HepG2 (cell line): ENCODE results near the gene NEDD4. TPM values are rescaled to one million over a fixed set of nuclear protein-coding genes. Genes with fewer than 3 reads are reported as not detected.

ENCODE experiments used
- ATAC-seq: fragments of 200-7000 bp; cut with Tn5 transposase; 3 replicates; pipeline ENCODE4 v1.9.1; 2020; ENCODE audit warnings: mild to moderate bottlenecking, moderate library complexity
- BruUV-seq: library from RNA; stranded (reverse); fragments of 400-500 nt; replicated peaks from 2 replicates; lab custom pipeline; 2021; lab: Mats Ljungman, UMichigan
- CTCF ChIA-PET: fragments of 300-600 bp; formaldehyde crosslinking; extraction: SDS; loops from one replicate; lab custom pipeline; 2021; ENCODE audit warnings: low total read pairs, inconsistent platforms, low intra/inter-chr PET ratio; lab: Yijun Ruan, JAX
- POLR2A ChIA-PET: fragments of 350-600 bp; sonication (Branson Sonifier 250); formaldehyde crosslinking; loops from one replicate; lab custom pipeline; 2020; ENCODE audit warnings: antibody characterized with exemption, inconsistent platforms; lab: Yijun Ruan, JAX
- DNase-seq: peaks from one replicate; pipeline ENCODE4 v3.0.0-alpha.2; 2015; ENCODE audit warnings: low spot score
- FAIRE-seq: peaks from 3 replicates; lab custom pipeline; 2011; peaks lifted over from hg19 to GRCh38; lab: Jason Lieb, UNC
- H2AFZ ChIP-seq: one replicate; pipeline ENCODE4 v1.6.1; 2011; ENCODE audit warnings: low read length, inconsistent platforms
- H3K27ac ChIP-seq: fragments of 300-600 bp; 3 replicates; pipeline ENCODE4 v1.8.0; 2011; ENCODE audit warnings: mixed run types, mild to moderate bottlenecking, mixed read lengths, low read length, inconsistent platforms; ENCODE audit not compliant: insufficient read depth; ENCODE audit errors: extremely low read length
- H3K27me3 ChIP-seq, 2 experiments: fragments of 200-600 bp in 1 of 2; 2 replicates in 1 of 2; 3 replicates in 1 of 2; pipeline versions ENCODE4 v1.6.0 to v1.8.0; 2011; ENCODE audit warnings: low read length in 2 of 2, mild to moderate bottlenecking in 2 of 2, moderate library complexity in 2 of 2, inconsistent platforms in 1 of 2; ENCODE audit not compliant: insufficient read depth in 2 of 2, control insufficient read depth in 1 of 2
- H3K36me3 ChIP-seq, 2 experiments: fragments of 200-600 bp in 1 of 2; replicated peaks in 1 of 2; 2 replicates in 1 of 2; 3 replicates in 1 of 2; pipeline versions ENCODE4 v1.5.1 to v1.8.0; 2011; ENCODE audit warnings: low read length in 2 of 2, inconsistent platforms in 1 of 2; ENCODE audit not compliant: insufficient read depth in 2 of 2, control insufficient read depth in 1 of 2
- H3K4me1 ChIP-seq: 2 replicates; pipeline ENCODE4 v1.5.1; 2012; ENCODE audit warnings: low read length, inconsistent platforms; ENCODE audit not compliant: insufficient read depth
- H3K4me2 ChIP-seq: 2 replicates; pipeline ENCODE4 v1.6.0; 2011; ENCODE audit warnings: low read depth, low read length, inconsistent platforms
- H3K4me3 ChIP-seq, 3 experiments: fragments of 200-600 bp in 1 of 3; sonication (generic), shearing (Covaris generic) in 1 of 3; replicated peaks in 1 of 3; 2 replicates each; pipeline ENCODE4 v1.5.1; 2011 to 2016; ENCODE audit warnings: low read length in 3 of 3, inconsistent platforms in 2 of 3, low read depth in 2 of 3, mild to moderate bottlenecking in 2 of 3, control low read depth in 1 of 3, mixed read lengths in 1 of 3; ENCODE audit not compliant: insufficient read depth in 1 of 3
- H3K79me2 ChIP-seq: one replicate; pipeline ENCODE4 v1.6.1; 2011; ENCODE audit warnings: low read length, inconsistent platforms; ENCODE audit not compliant: insufficient read depth
- H3K9ac ChIP-seq: 2 replicates; pipeline ENCODE4 v1.6.0; 2011; ENCODE audit warnings: mild to moderate bottlenecking, low read depth, low read length, inconsistent platforms; ENCODE audit not compliant: insufficient read depth
- H3K9me3 ChIP-seq: 2 replicates; pipeline ENCODE4 v1.5.1; 2012; ENCODE audit warnings: mild to moderate bottlenecking, low read length
- H4K20me1 ChIP-seq: 2 replicates; pipeline ENCODE4 v1.6.0; 2011; ENCODE audit warnings: inconsistent platforms, mild to moderate bottlenecking, low read length, moderate library complexity; ENCODE audit not compliant: insufficient read depth
- DPF2 ChIP-seq: sonication (generic); formaldehyde crosslinking; IDR thresholded peaks from 2 replicates; pipeline ENCODE4 v1.4.0; 2020; ENCODE audit warnings: mild to moderate bottlenecking, low read depth, missing genetic modification reagents, borderline replicate concordance
- ELF4 ChIP-seq: sonication (generic); formaldehyde crosslinking; IDR thresholded peaks from 2 replicates; pipeline ENCODE4 v1.5.0; 2020; ENCODE audit warnings: missing genetic modification reagents, mild to moderate bottlenecking, moderate library complexity, borderline replicate concordance
- GFI1 ChIP-seq: sonication (generic); formaldehyde crosslinking; IDR thresholded peaks from 2 replicates; pipeline ENCODE4 v1.5.0; 2020; ENCODE audit warnings: missing genetic modification reagents, mild to moderate bottlenecking, borderline replicate concordance
- IKZF1 ChIP-seq: fragments of 450-650 bp; IDR thresholded peaks from 2 replicates; pipeline ENCODE4 v1.7.1; 2016
- POLR2AphosphoS5 ChIP-seq: IDR thresholded peaks from 2 replicates; pipeline ENCODE4 v1.6.1; 2012; ENCODE audit warnings: low read depth, low read length
- RXRB ChIP-seq: IDR thresholded peaks from 2 replicates; pipeline ENCODE4 v1.6.1; 2016; ENCODE audit warnings: borderline replicate concordance, missing genetic modification reagents, missing compliant biosample characterization
- SALL1 ChIP-seq: sonication (generic); formaldehyde crosslinking; IDR thresholded peaks from 2 replicates; pipeline ENCODE4 v1.8.0; 2022; ENCODE audit warnings: mild to moderate bottlenecking, missing genetic modification reagents
- XRCC5 ChIP-seq: fragments of 200-400 bp; formaldehyde crosslinking; optimal IDR thresholded peaks from 2 replicates; pipeline ENCODE3; 2017; ENCODE audit warnings: mild to moderate bottlenecking, low read length
- ZC3H13 ChIP-seq: sonication (generic); formaldehyde crosslinking; IDR thresholded peaks from 2 replicates; pipeline ENCODE4 v1.8.1; 2023; ENCODE audit warnings: mild to moderate bottlenecking, missing genetic modification reagents, moderate library complexity
- ZNF17 ChIP-seq: sonication (generic); formaldehyde crosslinking; IDR thresholded peaks from 2 replicates; pipeline ENCODE4 v1.5.0; 2020; ENCODE audit warnings: mild to moderate bottlenecking, missing genetic modification reagents
- ZNF556 ChIP-seq: sonication (generic); formaldehyde crosslinking; IDR thresholded peaks from 2 replicates; pipeline ENCODE4 v1.4.0; 2020; ENCODE audit warnings: mild to moderate bottlenecking, missing genetic modification reagents, borderline replicate concordance
- ZNF616 ChIP-seq: sonication (generic); formaldehyde crosslinking; IDR thresholded peaks from 2 replicates; pipeline ENCODE4 v1.5.0; 2020; ENCODE audit warnings: low read depth, mild to moderate bottlenecking, missing genetic modification reagents
- WGBS: methylation state at CpG from one replicate; pipeline ENCODE4 v1.1.6; 2017; ENCODE audit warnings: low lambda C conversion rate; 5-methylcytosine and 5-hydroxymethylcytosine counted together
- in situ Hi-C: cut with HindIII; loops from 2 replicates; pipeline ENCODE4 v1.10.0; 2017; ENCODE audit warnings: low pct_unique_long_range_greater_than_20kb; ENCODE audit not compliant: extremely low pct_ligation_motif_present
- intact Hi-C: fragments of 100-400 bp; cut with micrococcal nuclease; formaldehyde crosslinking; loops from one replicate; pipeline ENCODE4 v1.10.0; 2022; ENCODE audit not compliant: unreplicated experiment
- polyA plus RNA-seq, 8 experiments: library from polyadenylated mRNA; depleted of rRNA in 3 of 8; stranded (reverse) in 7 of 8; unstranded in 1 of 8; fragments of >200 nt; fragmentation: Illumina TruSeq in 4 of 8; extraction: Trizol in 4 of 8; gene quantifications; 2 replicates each; pipeline versions ENCODE4 v1.2.1 to v1.2.3, GENCODE V29; 2011 to 2016; ENCODE audit warnings: low read depth in 4 of 8, missing spikeins in 1 of 8, mixed read lengths in 1 of 8; ENCODE audit not compliant: insufficient read depth in 1 of 8
- total RNA-seq, 5 experiments: library from RNA; depleted of rRNA; stranded (reverse); fragments of >200 nt; fragmentation: Illumina TruSeq; extraction: Trizol; gene quantifications; 2 replicates each; pipeline ENCODE4 v1.2.3, GENCODE V29; 2016; ENCODE audit warnings: low read depth in 1 of 5
- TF ChIP-seq, protein P1 (sequence below): IDR thresholded peaks from 2 replicates; pipeline ENCODE4 v1.6.1; 2016; ENCODE audit warnings: control low read depth
- TF ChIP-seq, protein P2 (sequence below): sonication (generic); formaldehyde crosslinking; IDR thresholded peaks from 2 replicates; pipeline ENCODE4; 2020; ENCODE audit warnings: missing genetic modification reagents, mild to moderate bottlenecking, borderline replicate concordance
- TF ChIP-seq, protein P3 (sequence below): sonication (generic); formaldehyde crosslinking; IDR thresholded peaks from 2 replicates; pipeline ENCODE4 v1.5.0; 2020; ENCODE audit warnings: mild to moderate bottlenecking, low read depth, missing genetic modification reagents, borderline replicate concordance
- TF ChIP-seq, protein P4 (sequence below): sonication (generic); formaldehyde crosslinking; IDR thresholded peaks from 2 replicates; pipeline ENCODE4 v1.4.0; 2020; ENCODE audit warnings: missing genetic modification reagents, borderline replicate concordance

The NEDD4 gene
- total and polyA plus RNA-seq, 2 of the 13 experiments (the other 11 are each of a cell fraction or from before 2014, with no cell fraction given): 10.4 to 13.0 TPM

DNA sequence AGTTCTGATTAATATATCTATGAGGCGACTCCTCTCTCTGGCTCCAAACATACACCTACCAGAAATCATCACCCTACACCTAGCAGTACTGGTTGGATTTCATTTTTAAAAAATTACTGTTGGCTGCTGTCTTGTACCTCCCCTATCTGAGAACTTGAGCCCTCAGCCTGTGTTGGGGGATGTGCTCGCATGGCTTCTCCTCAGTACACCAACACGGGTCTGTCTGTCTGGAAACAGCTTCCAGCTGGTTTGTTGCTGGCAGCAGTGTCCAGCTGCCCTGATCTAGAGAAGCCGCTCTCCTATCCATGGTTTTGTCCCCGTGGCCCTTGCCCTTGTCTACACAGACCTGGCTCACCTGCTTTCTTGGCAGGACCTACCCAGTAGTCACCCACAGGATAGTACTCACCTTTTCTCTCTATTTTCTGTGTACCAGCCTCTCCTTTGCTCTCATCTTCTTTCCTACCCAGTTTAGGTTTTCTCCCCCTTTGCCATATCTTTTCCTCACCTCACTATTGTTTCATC, 43.2 kb upstream of the NEDD4 start:
- no TSS peak for BruUV-seq
- ChIA-PET CTCF (no interaction called here), POLR2A (no interaction called here)
- Histone ChIP-seq H3K4me3 (no peak overlapping the region), H3K4me1 (peaks cover 31% of the 10 kb centered on the region), H3K4me2 (no peak overlapping the region), H3K9me3 (no peaks in the 10 kb centered on the region), H4K20me1 (no peaks in the 10 kb centered on the region), H3K79me2 (no peaks in the 10 kb centered on the region), H3K27ac (no peak overlapping the region), H2AFZ (no peak overlapping the region), H3K27me3 (no peaks in the 10 kb centered on the region), H3K9ac (no peak overlapping the region), H3K36me3 (no peaks in the 10 kb centered on the region)
- FAIRE-seq (no peak), ATAC-seq (no peak), DNase-seq (no peak)
- in situ Hi-C loops (no loop called here), intact Hi-C loops (no loop called here)
- 72% methylated on average over 5 of the region's 5 CpGs for WGBS
- TF ChIP-seq, protein P1, sequence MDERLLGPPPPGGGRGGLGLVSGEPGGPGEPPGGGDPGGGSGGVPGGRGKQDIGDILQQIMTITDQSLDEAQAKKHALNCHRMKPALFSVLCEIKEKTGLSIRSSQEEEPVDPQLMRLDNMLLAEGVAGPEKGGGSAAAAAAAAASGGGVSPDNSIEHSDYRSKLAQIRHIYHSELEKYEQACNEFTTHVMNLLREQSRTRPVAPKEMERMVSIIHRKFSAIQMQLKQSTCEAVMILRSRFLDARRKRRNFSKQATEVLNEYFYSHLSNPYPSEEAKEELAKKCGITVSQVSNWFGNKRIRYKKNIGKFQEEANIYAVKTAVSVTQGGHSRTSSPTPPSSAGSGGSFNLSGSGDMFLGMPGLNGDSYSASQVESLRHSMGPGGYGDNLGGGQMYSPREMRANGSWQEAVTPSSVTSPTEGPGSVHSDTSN: no peak
- TF ChIP-seq ELF4 (CRISPR knock-in tag) (no peak), ZNF616 (CRISPR knock-in tag) (no peak), ZC3H13 (no peak), GFI1 (no peak), SALL1 (CRISPR knock-in tag) (no peak), DPF2 (CRISPR knock-in tag) (no peak), ZNF556 (CRISPR knock-in tag) (no peak), XRCC5 (no peak), ZNF17 (CRISPR knock-in tag) (no peak), RXRB (CRISPR knock-in tag) (no peak), IKZF1 (no peak), POLR2AphosphoS5 (no peak)
- TF ChIP-seq, protein P2, sequence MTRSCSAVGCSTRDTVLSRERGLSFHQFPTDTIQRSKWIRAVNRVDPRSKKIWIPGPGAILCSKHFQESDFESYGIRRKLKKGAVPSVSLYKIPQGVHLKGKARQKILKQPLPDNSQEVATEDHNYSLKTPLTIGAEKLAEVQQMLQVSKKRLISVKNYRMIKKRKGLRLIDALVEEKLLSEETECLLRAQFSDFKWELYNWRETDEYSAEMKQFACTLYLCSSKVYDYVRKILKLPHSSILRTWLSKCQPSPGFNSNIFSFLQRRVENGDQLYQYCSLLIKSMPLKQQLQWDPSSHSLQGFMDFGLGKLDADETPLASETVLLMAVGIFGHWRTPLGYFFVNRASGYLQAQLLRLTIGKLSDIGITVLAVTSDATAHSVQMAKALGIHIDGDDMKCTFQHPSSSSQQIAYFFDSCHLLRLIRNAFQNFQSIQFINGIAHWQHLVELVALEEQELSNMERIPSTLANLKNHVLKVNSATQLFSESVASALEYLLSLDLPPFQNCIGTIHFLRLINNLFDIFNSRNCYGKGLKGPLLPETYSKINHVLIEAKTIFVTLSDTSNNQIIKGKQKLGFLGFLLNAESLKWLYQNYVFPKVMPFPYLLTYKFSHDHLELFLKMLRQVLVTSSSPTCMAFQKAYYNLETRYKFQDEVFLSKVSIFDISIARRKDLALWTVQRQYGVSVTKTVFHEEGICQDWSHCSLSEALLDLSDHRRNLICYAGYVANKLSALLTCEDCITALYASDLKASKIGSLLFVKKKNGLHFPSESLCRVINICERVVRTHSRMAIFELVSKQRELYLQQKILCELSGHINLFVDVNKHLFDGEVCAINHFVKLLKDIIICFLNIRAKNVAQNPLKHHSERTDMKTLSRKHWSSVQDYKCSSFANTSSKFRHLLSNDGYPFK (CRISPR knock-in tag): no peak
- TF ChIP-seq, protein P3, sequence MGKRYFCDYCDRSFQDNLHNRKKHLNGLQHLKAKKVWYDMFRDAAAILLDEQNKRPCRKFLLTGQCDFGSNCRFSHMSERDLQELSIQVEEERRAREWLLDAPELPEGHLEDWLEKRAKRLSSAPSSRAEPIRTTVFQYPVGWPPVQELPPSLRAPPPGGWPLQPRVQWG (CRISPR knock-in tag): no peak
- TF ChIP-seq, protein P4, sequence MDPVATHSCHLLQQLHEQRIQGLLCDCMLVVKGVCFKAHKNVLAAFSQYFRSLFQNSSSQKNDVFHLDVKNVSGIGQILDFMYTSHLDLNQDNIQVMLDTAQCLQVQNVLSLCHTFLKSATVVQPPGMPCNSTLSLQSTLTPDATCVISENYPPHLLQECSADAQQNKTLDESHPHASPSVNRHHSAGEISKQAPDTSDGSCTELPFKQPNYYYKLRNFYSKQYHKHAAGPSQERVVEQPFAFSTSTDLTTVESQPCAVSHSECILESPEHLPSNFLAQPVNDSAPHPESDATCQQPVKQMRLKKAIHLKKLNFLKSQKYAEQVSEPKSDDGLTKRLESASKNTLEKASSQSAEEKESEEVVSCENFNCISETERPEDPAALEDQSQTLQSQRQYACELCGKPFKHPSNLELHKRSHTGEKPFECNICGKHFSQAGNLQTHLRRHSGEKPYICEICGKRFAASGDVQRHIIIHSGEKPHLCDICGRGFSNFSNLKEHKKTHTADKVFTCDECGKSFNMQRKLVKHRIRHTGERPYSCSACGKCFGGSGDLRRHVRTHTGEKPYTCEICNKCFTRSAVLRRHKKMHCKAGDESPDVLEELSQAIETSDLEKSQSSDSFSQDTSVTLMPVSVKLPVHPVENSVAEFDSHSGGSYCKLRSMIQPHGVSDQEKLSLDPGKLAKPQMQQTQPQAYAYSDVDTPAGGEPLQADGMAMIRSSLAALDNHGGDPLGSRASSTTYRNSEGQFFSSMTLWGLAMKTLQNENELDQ: no peak
